GM12878 (cell line): ENCODE data around the gene MARK4.

Experiments used
- KDM1A ChIP-seq: fragments of 200-600 bp; sonication (generic); IDR thresholded peaks from 2 replicates; pipeline ENCODE4 v1.6.1; 2016; ENCODE audit warnings: borderline replicate concordance
- REST ChIP-seq: IDR thresholded peaks from 2 replicates; pipeline ENCODE4 v1.6.1; 2012; ENCODE audit warnings: mild to moderate bottlenecking, low read depth, low read length

- TF ChIP-seq REST (no peak), KDM1A (no peak)
Observed at GRCh38 chr19:45333609-45334303, 82.7 kb downstream of the MARK4 start.
